Pancreas (tissue), 10 donors: ENCODE results near the gene STK10. TPM values are rescaled to one million over a fixed set of nuclear protein-coding genes. Genes with fewer than 3 reads are reported as not detected.

Source experiments
- ATAC-seq, 4 donors: fragments of 200-7000 bp; cut with Tn5 transposase; one replicate each; pipeline versions ENCODE4 v1.8.0 to v1.9.1; 2020; ENCODE audit warnings: mild to moderate bottlenecking in 4 of 4, moderate library complexity in 4 of 4
- DNase-seq, 6 donors: peaks; one replicate each; pipeline ENCODE4 v3.0.0-alpha.2; 2020
- FAIRE-seq: peaks from 2 replicates; lab custom pipeline; 2012; peaks lifted over from hg19 to GRCh38; lab: Jason Lieb, UNC
- H3K27ac ChIP-seq, 4 donors: fragments of 200-600 bp; sonication (generic); 1 replicate in 3 of 4; 2 replicates in 1 of 4; pipeline versions ENCODE4 v1.5.0 to v1.8.0; 2020
- H3K27me3 ChIP-seq, 4 donors: fragments of 200-600 bp; one replicate each; pipeline ENCODE4 v1.8.0; 2021
- H3K36me3 ChIP-seq, 3 donors: fragments of 200-600 bp; sonication (generic) in 1 of 3; one replicate each; pipeline versions ENCODE4 v1.5.0 to v1.8.0; 2020 to 2021
- H3K4me1 ChIP-seq, 3 donors: fragments of 200-600 bp; one replicate each; pipeline ENCODE4 v1.8.0; 2021
- H3K4me3 ChIP-seq, 4 donors: fragments of 200-600 bp; sonication (generic) in 2 of 4; one replicate each; pipeline versions ENCODE4 v1.5.0 to v1.8.0; 2020 to 2021
- H3K9me3 ChIP-seq, 4 donors: fragments of 200-600 bp; one replicate each; pipeline ENCODE4 v1.8.0; 2021
- WGBS, 2 donors: extraction: QIAGEN DNeasy Blood & Tissue Kit; methylation state at CpG; one replicate each; pipeline ENCODE4 v1.1.7; 2013; 5-methylcytosine and 5-hydroxymethylcytosine counted together
- intact Hi-C, 3 donors: fragments of 100-400 bp; cut with DNase I; formaldehyde crosslinking; loops; one replicate each; pipeline versions ENCODE4 v1.11.1 to v1.14.2; 2022
- polyA plus RNA-seq, 2 donors: library from polyadenylated mRNA; stranded (reverse); fragments of 200-250 nt; gene quantifications; one replicate each; pipeline ENCODE4 v1.2.3, GENCODE V29; 2013
- total RNA-seq, 6 donors: library from RNA; stranded (reverse); fragmentation: NEBNext Ultra II Directional in 4 of 6; extraction: Animal tissue kit (Norgen Biotek cat#: 25700) in 4 of 6; gene quantifications; one replicate each; pipeline versions ENCODE4 v1.2.1 to v1.2.4, GENCODE V29; 2021 to 2023
- TF ChIP-seq, protein P1 (sequence below), 4 donors: fragments of 200-600 bp; sonication (generic) in 3 of 4; IDR thresholded peaks; one replicate each; pipeline versions ENCODE4 v1.5.0 to v1.8.0; 2021; ENCODE audit warnings: antibody characterized with exemption in 4 of 4
- donor health status: healthy with polysubstance abuse.
- donor health status: DM: no; HTN: no; CAD: no; lungs with moderate emphysema.
- donor health status: DM: no; HTN: no; CAD: no.
- donor health status: control.
- donor health status: control.
- donor health status: Bipolar disorder and iron deficiency.
- donor health status: DM: yes; HTN: yes; CAD: no.
- donor health status: DM: no; HTN: no; CAD: no.
- donor health status: DM: no; HTN: no; CAD: no.
- donor health status: DM: yes; HTN: yes; CAD: no.

The STK10 gene
- total and polyA plus RNA-seq, 8 donors = 4.1 to 16.3 (median 7.3) TPM

DNA sequence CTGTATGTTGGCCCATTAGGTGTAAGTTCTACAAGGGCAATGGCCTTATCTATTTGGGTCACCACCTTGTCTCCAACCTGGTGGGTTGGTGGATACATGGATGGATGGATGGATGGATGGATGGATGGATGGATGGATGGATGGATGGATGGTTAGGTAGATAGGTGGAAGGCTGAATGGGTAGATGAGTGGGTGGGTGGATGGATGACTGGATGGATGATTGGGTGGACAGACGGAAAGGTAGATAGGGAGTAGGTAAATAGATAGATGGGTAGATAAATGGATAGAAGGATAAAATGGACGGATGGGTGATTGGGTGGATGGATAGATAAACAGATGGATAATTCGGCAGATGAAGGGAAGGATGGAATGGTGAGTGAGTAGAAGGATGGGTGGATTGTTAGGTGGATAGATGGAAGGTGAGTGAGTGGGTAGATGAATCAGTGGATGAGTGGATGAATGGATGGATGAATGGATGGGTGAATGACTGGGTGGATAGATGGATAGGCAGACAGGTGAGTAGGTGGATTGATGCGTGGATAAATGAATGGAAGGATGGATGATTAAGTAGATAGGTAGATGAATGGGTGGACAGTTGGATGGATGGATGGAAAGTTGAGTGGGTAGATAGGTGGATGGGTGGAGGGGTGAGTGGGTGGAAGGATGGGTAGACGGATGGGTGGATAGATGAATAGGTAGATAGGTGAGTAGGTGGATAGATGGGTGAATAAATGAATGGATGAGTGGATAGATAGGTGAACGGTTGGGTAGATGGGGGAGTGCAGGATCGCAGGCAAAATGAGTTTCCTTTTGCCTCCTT lies 98.5 kb downstream of the STK10 start:
- no peak for DNase-seq
- intact Hi-C loops = no loop called here
- no peaks in the 10 kb centered on the region for H3K36me3 ChIP-seq
- no peaks in the 10 kb centered on the region for H3K9me3 ChIP-seq
- H3K4me3 ChIP-seq = no peak overlapping the region
- TF ChIP-seq, protein P1, sequence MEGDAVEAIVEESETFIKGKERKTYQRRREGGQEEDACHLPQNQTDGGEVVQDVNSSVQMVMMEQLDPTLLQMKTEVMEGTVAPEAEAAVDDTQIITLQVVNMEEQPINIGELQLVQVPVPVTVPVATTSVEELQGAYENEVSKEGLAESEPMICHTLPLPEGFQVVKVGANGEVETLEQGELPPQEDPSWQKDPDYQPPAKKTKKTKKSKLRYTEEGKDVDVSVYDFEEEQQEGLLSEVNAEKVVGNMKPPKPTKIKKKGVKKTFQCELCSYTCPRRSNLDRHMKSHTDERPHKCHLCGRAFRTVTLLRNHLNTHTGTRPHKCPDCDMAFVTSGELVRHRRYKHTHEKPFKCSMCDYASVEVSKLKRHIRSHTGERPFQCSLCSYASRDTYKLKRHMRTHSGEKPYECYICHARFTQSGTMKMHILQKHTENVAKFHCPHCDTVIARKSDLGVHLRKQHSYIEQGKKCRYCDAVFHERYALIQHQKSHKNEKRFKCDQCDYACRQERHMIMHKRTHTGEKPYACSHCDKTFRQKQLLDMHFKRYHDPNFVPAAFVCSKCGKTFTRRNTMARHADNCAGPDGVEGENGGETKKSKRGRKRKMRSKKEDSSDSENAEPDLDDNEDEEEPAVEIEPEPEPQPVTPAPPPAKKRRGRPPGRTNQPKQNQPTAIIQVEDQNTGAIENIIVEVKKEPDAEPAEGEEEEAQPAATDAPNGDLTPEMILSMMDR (IDR thresholded peaks at IDR 0.05) = no peak
- WGBS, 2 donors = 95 to 96% methylated on average over 7 of the region's 7 CpGs
- FAIRE-seq = no peak
- no peak for ATAC-seq
- no peaks in the 10 kb centered on the region for H3K27me3 ChIP-seq
- H3K27ac ChIP-seq = no peak overlapping the region
- no peaks in the 10 kb centered on the region for H3K4me1 ChIP-seq

DNA sequence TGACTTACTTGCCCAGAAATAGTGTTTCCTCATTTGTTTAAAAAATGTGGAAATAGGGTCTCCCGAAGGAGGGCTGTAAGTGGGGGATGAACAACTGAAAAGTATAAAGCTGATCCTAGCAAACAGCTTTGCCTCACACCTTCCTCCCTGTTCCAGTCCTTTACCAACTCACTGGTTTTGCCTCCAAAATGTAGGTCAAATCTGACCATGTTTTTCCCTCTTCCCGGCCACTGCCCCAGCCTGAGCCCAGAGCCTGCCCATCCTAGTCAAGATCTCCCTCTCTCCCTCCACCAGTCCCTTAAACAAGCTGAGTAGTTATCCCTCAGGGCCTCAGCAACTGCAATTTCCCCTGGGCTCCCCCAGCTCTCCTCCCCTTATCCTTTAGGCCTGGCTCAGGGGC lies 99.2 kb downstream of the STK10 start:
- no peaks in the 10 kb centered on the region for H3K4me1 ChIP-seq
- DNase-seq (no peak), ATAC-seq (no peak), FAIRE-seq (no peak)
- no peak overlapping the region for H3K27ac ChIP-seq
- no peaks in the 10 kb centered on the region for H3K27me3 ChIP-seq
- no peaks in the 10 kb centered on the region for H3K9me3 ChIP-seq
- intact Hi-C loops = no loop called here
- TF ChIP-seq, protein P1 (IDR thresholded peaks at IDR 0.05) = no peak
- H3K36me3 ChIP-seq = no peaks in the 10 kb centered on the region
- 96 to 98% methylated on average over 2 of the region's 2 CpGs for WGBS, 2 donors
- no peak overlapping the region for H3K4me3 ChIP-seq

DNA sequence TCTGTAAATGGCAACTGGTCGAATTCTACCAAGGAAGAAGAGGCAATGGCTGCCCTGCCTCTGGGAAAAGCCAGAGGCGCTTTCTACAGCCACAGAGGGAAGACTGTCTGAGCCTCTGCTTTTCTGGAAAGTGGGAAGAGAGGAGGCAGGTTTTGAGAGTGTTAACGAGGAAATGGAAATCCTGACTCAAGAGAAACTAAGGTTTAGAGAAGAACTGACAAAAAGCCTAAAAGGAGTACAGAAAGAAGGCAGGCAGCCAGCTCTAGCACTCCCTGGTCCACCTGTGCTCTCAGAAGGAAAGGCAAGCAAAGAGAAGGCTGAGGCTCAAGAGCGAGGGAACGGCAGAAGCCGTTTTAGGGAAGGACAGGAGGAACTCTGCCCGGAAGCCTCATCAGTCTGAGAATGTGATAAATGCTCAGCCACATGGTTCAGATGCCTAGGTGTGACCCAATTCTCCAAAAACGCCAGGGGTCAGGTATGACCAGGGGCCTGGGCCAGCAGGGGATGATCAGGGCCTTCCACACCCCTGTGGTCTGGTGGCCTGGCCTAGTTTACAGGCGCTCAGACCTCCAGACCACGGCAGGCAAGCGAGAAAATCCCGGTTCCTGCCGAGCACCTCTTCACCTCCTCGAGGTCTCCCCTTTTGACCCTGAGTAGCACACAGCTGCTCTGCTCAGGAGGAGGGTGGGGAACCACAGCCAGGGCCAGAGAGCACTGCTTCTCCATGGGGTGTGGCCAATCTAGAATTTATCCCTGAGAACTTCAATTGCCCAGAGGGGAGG lies 101.6 kb downstream of the STK10 start:
- no peak overlapping the region for H3K27ac ChIP-seq
- H3K27me3 ChIP-seq = no peaks in the 10 kb centered on the region
- no peaks in the 10 kb centered on the region for H3K4me1 ChIP-seq
- FAIRE-seq (no peak), ATAC-seq (no peak), DNase-seq (no peak)
- H3K4me3 ChIP-seq = no peak overlapping the region
- H3K9me3 ChIP-seq = no peaks in the 10 kb centered on the region
- intact Hi-C loops = no loop called here
- H3K36me3 ChIP-seq = no peaks in the 10 kb centered on the region
- TF ChIP-seq, protein P1 (IDR thresholded peaks at IDR 0.05) = no peak
- 86 to 87% methylated on average over 14 of the region's 14 CpGs for WGBS, 2 donors

DNA sequence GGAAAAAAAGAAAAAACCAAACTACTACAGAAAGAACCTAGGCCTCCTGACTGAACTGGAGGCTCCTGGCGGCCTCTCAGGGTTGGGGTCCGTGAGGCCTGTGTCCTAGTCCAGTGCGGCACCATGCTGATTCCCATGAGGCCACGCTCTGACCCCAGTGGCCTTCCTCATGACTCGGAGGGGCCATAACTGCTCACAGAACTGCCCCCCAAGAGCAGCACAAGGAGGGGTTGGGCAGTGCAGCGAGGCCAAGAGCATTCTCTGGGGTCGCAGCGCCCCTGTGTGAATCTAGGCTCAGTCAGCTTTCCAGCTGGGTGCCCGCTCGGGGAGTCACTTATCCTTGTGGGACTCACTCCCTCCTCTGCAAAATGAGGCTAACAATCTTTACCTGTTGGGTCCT lies 102.3 kb downstream of the STK10 start:
- TF ChIP-seq, protein P1 (IDR thresholded peaks at IDR 0.05) = no peak
- DNase-seq = no peak
- no peak for FAIRE-seq
- ATAC-seq = no peak
- Histone ChIP-seq H3K9me3 (no peaks in the 10 kb centered on the region), H3K27ac (no peak overlapping the region), H3K4me3 (no peak overlapping the region), H3K27me3 (no peaks in the 10 kb centered on the region), H3K4me1 (no peaks in the 10 kb centered on the region), H3K36me3 (no peaks in the 10 kb centered on the region)
- intact Hi-C loops = no loop called here
- WGBS, 2 donors = 94 to 97% methylated on average over 10 of the region's 10 CpGs
